A549 (cell line): Measurements from ENCODE around the gene ANKRD33B. TPM values are rescaled to one million over a fixed set of nuclear protein-coding genes. Genes with fewer than 3 reads are reported as not detected.
A peak's percentile ranks its signal among the peaks of the same experiment; 100 is the strongest.

Experiments
- ATAC-seq, 2 experiments: fragments of 200-7000 bp in 1 of 2; fragments of >200 bp in 1 of 2; cut with Nextera tagmentation in 1 of 2; cut with Tn5 transposase in 1 of 2; 3 replicates each; pipeline versions ENCODE4 v1.8.0 to v1.9.1; 2018 to 2020; ENCODE audit warnings: mild to moderate bottlenecking in 1 of 2, moderate library complexity in 1 of 2
- CTCF ChIA-PET: fragments of 300-600 bp; sonication (Branson Sonifier 250); formaldehyde crosslinking; extraction: SDS; loops from one replicate; lab custom pipeline; 2021; ENCODE audit warnings: antibody characterized with exemption, inconsistent platforms; lab: Yijun Ruan, JAX
- POLR2A ChIA-PET: fragments of 350-600 bp; formaldehyde crosslinking; extraction: SDS; loops from one replicate; lab custom pipeline; 2021; ENCODE audit warnings: antibody characterized with exemption, inconsistent platforms; lab: Yijun Ruan, JAX
- DNase-seq, 2 experiments: peaks; one replicate each; pipeline versions ENCODE4 v3.0.0 to v3.0.0-alpha.2; 2011 to 2016; ENCODE audit warnings: low read depth in 1 of 2, low spot score in 1 of 2
- FAIRE-seq: peaks from 2 replicates; lab custom pipeline; 2011; peaks lifted over from hg19 to GRCh38; lab: Jason Lieb, UNC
- H3K27ac ChIP-seq, 2 experiments: fragments of >200 bp; sonication (Bioruptor Twin); formaldehyde crosslinking; 3 replicates each; pipeline ENCODE4 v1.5.1; 2016 to 2017
- H3K4me1 ChIP-seq: fragments of >200 bp; sonication (Bioruptor Twin); formaldehyde crosslinking; 3 replicates; pipeline ENCODE4 v1.6.1; 2016
- H3K4me2 ChIP-seq: fragments of >200 bp; sonication (Bioruptor Twin); formaldehyde crosslinking; 3 replicates; pipeline ENCODE4 v1.6.1; 2016
- H3K4me3 ChIP-seq: fragments of >200 bp; sonication (Bioruptor Twin); formaldehyde crosslinking; 3 replicates; pipeline ENCODE4 v1.5.1; 2016
- H3K9me3 ChIP-seq: fragments of >200 bp; sonication (Bioruptor Twin); formaldehyde crosslinking; 3 replicates; pipeline ENCODE4 v1.6.1; 2016
- ATOH8 ChIP-seq: fragments of 250-450 bp; sonication (Bioruptor Pico); IDR thresholded peaks from 2 replicates; pipeline ENCODE4 v1.5.0; 2020; ENCODE audit warnings: low read depth, mild to moderate bottlenecking, moderate library complexity
- BCL3 ChIP-seq: fragments of >200 bp; sonication (Bioruptor Twin); formaldehyde crosslinking; IDR thresholded peaks from 3 replicates; pipeline ENCODE4 v1.6.1; 2016
- BHLHE40 ChIP-seq: IDR thresholded peaks from 2 replicates; pipeline ENCODE4 v1.6.1; 2012; ENCODE audit warnings: low read depth, low read length, inconsistent platforms
- CBX2 ChIP-seq: fragments of 200-600 bp; sonication (generic); IDR thresholded peaks from 2 replicates; pipeline ENCODE4 v1.6.1; 2016; ENCODE audit warnings: low read depth, mild to moderate bottlenecking, borderline replicate concordance
- CBX8 ChIP-seq: fragments of 200-600 bp; sonication (generic); IDR thresholded peaks from 2 replicates; pipeline ENCODE4 v1.6.1; 2016
- CHD2 ChIP-seq: fragments of 150-350 bp; IDR thresholded peaks from 2 replicates; pipeline ENCODE4 v1.6.1; 2014; ENCODE audit warnings: low read length; ENCODE audit not compliant: partially characterized antibody
- CHD4 ChIP-seq: fragments of 200-600 bp; sonication (generic); IDR thresholded peaks from 2 replicates; pipeline ENCODE4 v1.6.1; 2016; ENCODE audit warnings: antibody characterized with exemption, mild to moderate bottlenecking, borderline replicate concordance
- EP300 ChIP-seq, 2 experiments: fragments of >200 bp; sonication (Bioruptor Twin); formaldehyde crosslinking; IDR thresholded peaks; 2 replicates in 1 of 2; 3 replicates in 1 of 2; pipeline ENCODE4 v1.6.1; 2016 to 2017
- ESRRA ChIP-seq: fragments of 150-350 bp; IDR thresholded peaks from 2 replicates; pipeline ENCODE4 v1.6.1; 2014; ENCODE audit warnings: mild to moderate bottlenecking, low read length, borderline replicate concordance
- FOXS1 ChIP-seq: fragments of 250-450 bp; sonication (Bioruptor Pico); IDR thresholded peaks from 2 replicates; pipeline ENCODE4 v1.5.0; 2020; ENCODE audit warnings: mild to moderate bottlenecking, moderate library complexity
- HDAC2 ChIP-seq: fragments of 200-600 bp; sonication (generic); IDR thresholded peaks from 2 replicates; pipeline ENCODE4 v1.6.1; 2016
- HEYL ChIP-seq: fragments of 250-450 bp; sonication (Bioruptor Pico); IDR thresholded peaks from 2 replicates; pipeline ENCODE4 v1.8.0; 2021; ENCODE audit warnings: mild to moderate bottlenecking, moderate library complexity
- HOXA7 ChIP-seq: fragments of 250-450 bp; sonication (Bioruptor Pico); IDR thresholded peaks from 2 replicates; pipeline ENCODE4 v1.5.0; 2020; ENCODE audit warnings: mild to moderate bottlenecking, moderate library complexity
- HOXB5 ChIP-seq: fragments of 250-450 bp; sonication (Bioruptor Pico); IDR thresholded peaks from 2 replicates; pipeline ENCODE4 v1.5.0; 2020; ENCODE audit warnings: mild to moderate bottlenecking, moderate library complexity
- JUN ChIP-seq, 2 experiments: fragments of >200 bp; sonication (Bioruptor Twin); formaldehyde crosslinking; IDR thresholded peaks; 2 replicates in 1 of 2; 3 replicates in 1 of 2; pipeline ENCODE4 v1.6.1; 2016 to 2017
- JUNB ChIP-seq: fragments of >200 bp; sonication (Bioruptor Twin); formaldehyde crosslinking; IDR thresholded peaks from 2 replicates; pipeline ENCODE4 v1.6.1; 2016
- KDM1A ChIP-seq: fragments of 200-600 bp; sonication (generic); IDR thresholded peaks from 2 replicates; pipeline ENCODE4 v1.6.1; 2016; ENCODE audit warnings: low read depth, mild to moderate bottlenecking
- KDM5A ChIP-seq: fragments of 200-600 bp; sonication (generic); IDR thresholded peaks from 2 replicates; pipeline ENCODE4 v1.6.1; 2016; ENCODE audit warnings: antibody characterized with exemption, mild to moderate bottlenecking
- MYC ChIP-seq: IDR thresholded peaks from 2 replicates; pipeline ENCODE4 v1.6.1; 2012; ENCODE audit warnings: mild to moderate bottlenecking, inconsistent platforms, low read length, improper control_type of control experiment, borderline replicate concordance
- NFE2L2 ChIP-seq: fragments of 150-350 bp; conservative IDR thresholded peaks from 2 replicates; pipeline ENCODE4 v1.6.1; 2014; ENCODE audit warnings: low read length
- NPAS2 ChIP-seq: fragments of 250-450 bp; sonication (Bioruptor Pico); IDR thresholded peaks from 2 replicates; pipeline ENCODE4 v1.8.0; 2022; ENCODE audit warnings: mild to moderate bottlenecking, moderate library complexity, borderline replicate concordance
- NR3C1 ChIP-seq: fragments of >200 bp; sonication (Bioruptor Twin); formaldehyde crosslinking; IDR thresholded peaks from 3 replicates; pipeline ENCODE4 v1.6.1; 2017
- PBX3 ChIP-seq: IDR thresholded peaks from 2 replicates; pipeline ENCODE4 v1.6.1; 2012
- POLR2A ChIP-seq: IDR thresholded peaks from 2 replicates; pipeline ENCODE4 v1.6.1; 2012; ENCODE audit warnings: mild to moderate bottlenecking, low read length
- RAD21 ChIP-seq, 2 experiments: fragments of >200 bp in 1 of 2; sonication (Bioruptor Twin) in 1 of 2; formaldehyde crosslinking in 1 of 2; IDR thresholded peaks in 1 of 2; conservative IDR thresholded peaks in 1 of 2; 2 replicates in 1 of 2; 3 replicates in 1 of 2; pipeline ENCODE4 v1.6.1; 2012 to 2018; ENCODE audit warnings: inconsistent platforms in 1 of 2
- RNF2 ChIP-seq: fragments of 200-600 bp; sonication (generic); IDR thresholded peaks from 2 replicates; pipeline ENCODE4 v1.6.1; 2016; ENCODE audit warnings: low read depth, mild to moderate bottlenecking, antibody characterized with exemption, moderate library complexity, borderline replicate concordance
- SREBF2 ChIP-seq: fragments of 450-650 bp; IDR thresholded peaks from 2 replicates; pipeline ENCODE4 v1.6.1; 2014; ENCODE audit warnings: mild to moderate bottlenecking, moderate library complexity
- TFCP2L1 ChIP-seq: fragments of 250-450 bp; sonication (Bioruptor Pico); IDR thresholded peaks from 2 replicates; pipeline ENCODE4 v1.5.0; 2021; ENCODE audit warnings: mild to moderate bottlenecking
- TP53 ChIP-seq: fragments of 250-450 bp; sonication (Bioruptor Pico); IDR thresholded peaks from 2 replicates; pipeline ENCODE4 v1.5.0; 2021; ENCODE audit warnings: mild to moderate bottlenecking, moderate library complexity
- ZC3H11A ChIP-seq: fragments of 450-650 bp; IDR thresholded peaks from 2 replicates; pipeline ENCODE4 v1.6.1; 2014; ENCODE audit warnings: antibody characterized with exemption, mild to moderate bottlenecking
- ZFP36 ChIP-seq: fragments of 450-650 bp; IDR thresholded peaks from 2 replicates; pipeline ENCODE4 v1.6.1; 2014; ENCODE audit warnings: borderline replicate concordance; ENCODE audit not compliant: partially characterized antibody
- ZSCAN20 ChIP-seq: fragments of 250-450 bp; sonication (Bioruptor Pico); IDR thresholded peaks from 2 replicates; pipeline ENCODE4 v1.8.0; 2022; ENCODE audit warnings: mild to moderate bottlenecking, moderate library complexity
- WGBS: methylation state at CpG from one replicate; pipeline ENCODE4 v1.1.6; 2017; ENCODE audit errors: missing lambda C conversion rate; 5-methylcytosine and 5-hydroxymethylcytosine counted together
- polyA plus RNA-seq, 4 experiments: library from polyadenylated mRNA; depleted of rRNA in 3 of 4; stranded (reverse); fragments of >200 nt; fragmentation: RNase III in 1 of 4; extraction: RNeasy Plus Mini Kit Qiagen cat#74134 plus additional on column Dnase treatment in 1 of 4; gene quantifications; 2 replicates in 3 of 4; 3 replicates in 1 of 4; pipeline ENCODE4 v1.2.3, GENCODE V29; 2011 to 2017

ANKRD33B gene
- polyA plus RNA-seq, 2 of the 4 experiments (the other 2 are of a cell fraction) = 4.0 to 6.9 TPM

DNA sequence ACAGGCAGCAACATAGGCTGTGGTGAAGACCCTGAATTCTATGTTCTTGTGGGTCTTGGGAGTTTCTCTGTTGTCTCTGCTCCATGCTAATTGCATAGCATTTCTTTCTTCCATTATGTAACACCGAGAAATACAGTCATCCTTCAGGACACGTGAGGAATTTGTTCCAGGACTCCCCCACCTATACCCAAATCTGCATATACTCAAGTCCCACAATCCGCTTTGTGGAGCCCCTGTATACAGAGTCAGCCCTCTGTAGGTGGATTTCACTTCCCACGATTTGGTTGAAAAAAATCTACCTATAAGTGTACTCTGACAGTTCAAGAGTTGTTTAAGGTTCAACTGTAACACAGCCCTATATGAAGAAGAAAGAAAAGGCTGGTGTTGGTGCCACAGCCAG, 22.1 kb downstream of the ANKRD33B start:
- CTCF ChIA-PET = no interaction called here
- Histone ChIP-seq H3K27ac (no peak overlapping the region), H3K4me2 (no peak overlapping the region), H3K9me3 (no peaks in the 10 kb centered on the region), H3K4me1 (peaks cover 23% of the 10 kb centered on the region), H3K4me3 (no peak overlapping the region)
- DNase-seq (no peak), FAIRE-seq (no peak), ATAC-seq (no peak)
- WGBS = 90% methylated on average over 4 of the region's 4 CpGs
- TF ChIP-seq CBX2 (no peak), CHD4 (no peak), FOXS1 (no peak), MYC (no peak), NFE2L2 (no peak), JUN (IDR thresholded peaks at IDR 0.05) (no peak), KDM1A (no peak), POLR2A (no peak), ZFP36 (no peak), ATOH8 (CRISPR knock-in tag) (no peak)
- POLR2A ChIA-PET = no interaction called here

DNA sequence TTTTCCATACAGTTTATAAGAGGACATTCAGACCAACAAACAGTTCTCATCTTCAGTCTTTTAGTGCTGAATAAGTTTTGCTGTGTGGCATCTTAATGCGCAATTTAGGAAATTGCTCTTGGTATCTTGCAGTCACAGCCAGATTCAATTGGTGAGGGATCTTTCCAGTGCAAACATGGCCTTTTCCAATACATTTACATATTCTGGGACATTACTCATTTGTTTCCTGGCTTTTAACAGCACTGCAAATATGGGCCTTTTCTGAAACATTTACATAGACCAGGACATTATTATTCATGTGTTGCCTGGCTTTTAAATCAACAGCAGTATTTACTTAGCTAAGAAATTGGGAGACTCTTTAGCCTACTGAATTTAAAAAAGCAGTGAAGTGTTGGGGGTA, 22.7 kb downstream of the ANKRD33B start:
- DNase-seq = no peak
- WGBS = 95% methylated on average over 1 of the region's 1 CpG
- Histone ChIP-seq H3K4me2 (no peak overlapping the region), H3K9me3 (no peaks in the 10 kb centered on the region), H3K4me1 (peaks cover 26% of the 10 kb centered on the region), H3K4me3 (no peak overlapping the region), H3K27ac (no peak overlapping the region)
- no peak for ATAC-seq
- TF ChIP-seq KDM5A (no peak), TP53 (CRISPR knock-in tag) (no peak), PBX3 (no peak), NPAS2 (CRISPR knock-in tag) (no peak), HDAC2 (no peak), HEYL (CRISPR knock-in tag) (no peak), HOXB5 (CRISPR knock-in tag) (no peak), CBX8 (no peak)
- ChIA-PET CTCF (no interaction called here), POLR2A (no interaction called here)
- FAIRE-seq = no peak

- ATAC-seq (no peak), FAIRE-seq (no peak)
- H3K9me3 ChIP-seq = no peaks in the 10 kb centered on the region
Measured at GRCh38 chr5:10588109-10588775, 24.4 kb downstream of the ANKRD33B start.

More at GRCh38 chr5:10588109-10588775, 24.4 kb downstream of the ANKRD33B start:
- CTCF ChIA-PET = interaction anchor here (1.0 kb wide), 1 partner anchor 9 kb away, joined by 3 read pairs; no protein-coding TSS in a partner anchor
- POLR2A ChIA-PET = no interaction called here
- no peak for TF ChIP-seq ZC3H11A
- no peak for TF ChIP-seq TFCP2L1 (CRISPR knock-in tag)
- TF ChIP-seq EP300 (IDR thresholded peaks at IDR 0.05) = no peak
- no peak for TF ChIP-seq ESRRA
- TF ChIP-seq JUNB = no peak
- no peak for TF ChIP-seq RNF2
- TF ChIP-seq HEYL (CRISPR knock-in tag) = no peak
- TF ChIP-seq BCL3 = no peak
- no peak for TF ChIP-seq NFE2L2
- no peak for TF ChIP-seq HOXA7 (CRISPR knock-in tag)
- no peak for TF ChIP-seq BHLHE40
- no peak for TF ChIP-seq SREBF2
- no peak for TF ChIP-seq ZSCAN20 (CRISPR knock-in tag)
- TF ChIP-seq CHD2 = no peak
- TF ChIP-seq RAD21 (conservative IDR thresholded peaks at IDR 0.05 in 1 of 2, IDR thresholded peaks at IDR 0.05 in 1 of 2) = no peak
- TF ChIP-seq NR3C1 = no peak
- peak overlapping the region in 1 of 2 experiments; percentile 7; a peak in 1 of 6 replicates for H3K27ac ChIP-seq
- no peak overlapping the region for H3K4me2 ChIP-seq
- no peak overlapping the region for H3K4me3 ChIP-seq
- DNase-seq = no peak
- WGBS = 83% methylated on average over 8 of the region's 8 CpGs
- peaks cover 39% of the 10 kb centered on the region for H3K4me1 ChIP-seq
